COR-L47 (cell line): ENCODE measurements around the gene LRRC9.
"Not testable (repeated sequence)": the region's sequence is repeated elsewhere in the genome, so short reads cannot be mapped to it uniquely, and the experiment has no call there.

Experiments used
- DNase-seq: peaks from one replicate; lab custom pipeline; 2025; lab: John Stamatoyannopoulos, UW

Gene LRRC9

GRCh38 chr14:59919570-59920377 lies at the start of gene LRRC9:
Gene LRRC9 (plus strand): TSS chr14:59920144.
- DNase-seq: peak; percentile 92

- DNase-seq: peak; percentile 73
Observed at GRCh38 chr14:59870277-59871165, 49.4 kb upstream of the LRRC9 start, which contains the start of gene RTN1. Gene RTN1 (minus strand): TSS chr14:59870776. CDS start chr14:59870630, 146 bp downstream.

GRCh38 chr14:59871166-59871495 lies 48.8 kb upstream of the LRRC9 start:
- DNase-seq: no peak

GRCh38 chr14:59882957-59883356 lies 37.0 kb upstream of the LRRC9 start:
- DNase-seq: no peak

- peak; percentile 77 for DNase-seq
Observed at GRCh38 chr14:59890676-59891075, 29.3 kb upstream of the LRRC9 start.

- no peak for DNase-seq
Observed at GRCh38 chr14:59895721-59896120, 24.2 kb upstream of the LRRC9 start.

DNA sequence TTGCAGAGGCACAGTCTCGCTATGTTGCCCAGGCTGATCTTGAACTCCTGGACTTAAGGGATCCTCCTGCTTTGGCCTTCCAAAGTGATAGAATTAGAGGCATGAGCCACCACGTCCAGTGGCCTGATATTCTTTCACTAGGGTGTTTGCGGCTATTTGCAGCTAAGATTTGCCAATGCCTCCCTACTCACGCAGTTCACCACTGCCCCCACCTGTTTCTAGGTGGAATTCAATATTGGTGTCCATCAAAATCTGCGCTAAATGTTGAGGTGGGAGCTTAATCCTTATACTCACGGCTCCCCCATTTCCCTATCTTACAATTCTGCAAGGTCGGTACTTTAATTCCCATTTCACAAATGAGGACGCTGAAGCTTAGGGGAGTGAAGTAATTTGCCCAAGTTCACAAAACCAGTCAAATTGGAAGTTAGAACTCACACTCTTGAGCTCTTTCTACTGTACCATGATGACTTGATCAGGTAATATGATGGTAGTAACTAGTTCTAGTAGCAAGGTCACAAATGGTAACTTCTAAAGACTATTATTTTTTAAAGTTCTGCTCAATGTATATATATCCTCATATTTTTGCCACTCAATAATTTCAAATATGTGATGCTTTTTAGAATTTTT lies 22.1 kb upstream of the LRRC9 start:
- peak; percentile 35 for DNase-seq

DNA sequence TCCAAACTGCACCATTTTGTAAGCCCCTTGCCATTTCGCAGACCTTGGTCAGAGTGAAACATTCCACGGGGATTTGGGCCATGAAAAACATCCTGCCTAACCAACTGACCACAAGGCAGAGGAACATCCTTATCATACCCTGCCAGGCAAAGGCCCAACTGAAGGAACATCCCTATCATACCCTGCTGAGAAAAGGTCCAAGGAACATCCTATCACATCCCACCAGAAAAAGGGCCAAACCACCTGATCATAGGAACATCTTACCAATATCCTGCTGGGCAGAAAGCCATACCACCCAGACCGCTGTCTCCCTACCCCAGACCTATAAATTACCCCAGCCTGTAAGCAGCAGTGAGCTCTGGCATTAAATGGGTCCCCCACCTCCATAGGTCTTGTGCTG lies 19.4 kb upstream of the LRRC9 start:
- DNase-seq: no peak

- no peak for DNase-seq
Observed at GRCh38 chr14:59904184-59904583, 15.8 kb upstream of the LRRC9 start.

DNA sequence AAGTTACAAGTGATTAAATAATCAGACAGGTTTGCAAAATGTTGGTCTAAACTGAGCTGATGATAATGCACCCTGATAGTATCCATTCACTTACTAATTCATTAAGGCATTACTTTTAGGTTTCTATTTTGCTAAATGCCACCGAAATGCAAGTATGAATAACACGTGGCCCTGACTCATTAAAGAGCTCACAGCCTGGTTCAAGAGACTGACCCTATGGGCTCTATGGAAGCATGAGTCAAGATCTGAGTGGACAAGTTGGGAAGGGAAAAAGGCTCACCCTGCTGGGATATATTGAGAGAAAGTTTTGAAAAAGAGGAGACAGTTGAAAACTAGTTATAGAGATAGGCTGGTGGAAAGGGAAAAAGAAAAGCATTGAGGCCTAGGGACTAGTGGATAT lies 14.8 kb upstream of the LRRC9 start:
- no peak for DNase-seq

- no peak for DNase-seq
Observed at GRCh38 chr14:59912443-59912842, 7.5 kb upstream of the LRRC9 start.

GRCh38 chr14:59913187-59913586 lies 6.8 kb upstream of the LRRC9 start:
- DNase-seq: no peak

DNA sequence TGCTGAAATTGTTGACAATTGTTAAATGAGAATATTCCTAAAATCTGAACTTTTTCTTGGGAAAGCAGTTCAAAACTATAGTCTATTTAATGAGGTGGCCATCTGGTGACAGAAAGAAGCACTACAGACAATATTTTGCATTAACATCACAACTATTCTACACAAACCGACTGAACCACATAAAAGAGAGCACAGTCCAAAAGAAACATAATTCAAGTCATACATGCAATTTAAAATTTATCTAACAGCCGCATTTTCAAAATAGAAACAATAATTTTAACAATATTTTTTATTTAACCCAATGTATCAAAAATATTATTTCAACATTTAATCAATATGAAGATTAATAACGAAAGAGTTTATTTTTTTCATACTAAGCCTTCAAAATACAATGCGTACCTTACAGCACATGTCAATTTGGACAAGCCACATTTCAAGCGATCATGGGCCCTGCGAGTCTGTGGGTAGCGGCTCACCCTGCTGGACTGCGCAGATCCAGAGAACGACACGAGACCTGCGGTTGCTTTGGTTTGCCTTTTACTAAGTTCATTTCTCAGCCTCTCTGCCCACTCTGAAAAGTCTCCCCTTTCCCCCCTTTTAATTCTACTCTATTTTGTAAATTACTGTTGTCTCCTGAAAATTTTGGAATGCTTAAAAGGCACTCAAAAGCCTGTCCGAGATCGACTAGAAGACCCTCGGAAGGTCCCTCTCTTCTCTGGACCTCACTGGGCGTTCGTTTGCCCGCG lies 947 bp upstream of the LRRC9 start:
- DNase-seq: peak; percentile 18

GRCh38 chr14:59920378-59920683 lies 387 bp downstream of the LRRC9 start:
- DNase-seq: no peak

DNA sequence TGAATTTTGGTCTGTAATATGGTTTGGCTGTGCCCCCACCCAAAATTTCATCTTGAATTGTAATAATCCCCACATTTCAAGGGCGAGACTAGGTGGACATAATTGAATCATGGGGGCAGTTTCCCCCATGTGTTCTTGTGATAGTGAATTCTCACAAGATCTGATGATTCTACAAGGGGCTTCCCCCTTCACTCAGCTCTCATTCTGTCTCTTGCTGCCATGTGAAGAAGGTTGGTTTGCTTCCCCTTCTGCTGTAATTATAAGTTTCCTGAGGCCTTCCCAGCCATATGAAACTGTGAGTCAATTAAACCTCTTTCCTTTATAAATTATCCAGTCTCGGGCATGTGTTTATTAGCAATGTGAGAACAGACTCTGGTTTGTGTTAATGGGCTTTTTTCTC lies 5.9 kb downstream of the LRRC9 start:
- DNase-seq: no peak

DNA sequence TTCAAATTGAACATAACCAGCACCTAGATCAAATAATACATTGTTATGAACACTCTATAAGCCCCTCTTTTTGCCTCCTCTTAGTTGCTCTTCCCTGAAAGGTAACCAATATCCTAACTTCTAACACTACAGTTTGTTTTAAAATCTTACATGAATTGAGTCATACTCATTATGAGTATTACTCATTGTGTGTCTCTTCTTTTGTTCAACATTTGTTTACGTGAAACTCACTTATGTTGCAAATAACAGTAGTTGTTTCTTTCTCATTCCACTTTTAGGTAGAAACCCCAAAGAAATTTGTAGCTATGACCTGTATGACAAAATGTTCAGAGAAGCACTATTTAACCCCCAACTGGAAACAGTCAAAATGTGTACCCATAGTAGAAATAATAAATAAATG lies 6.6 kb downstream of the LRRC9 start:
- no peak for DNase-seq

DNA sequence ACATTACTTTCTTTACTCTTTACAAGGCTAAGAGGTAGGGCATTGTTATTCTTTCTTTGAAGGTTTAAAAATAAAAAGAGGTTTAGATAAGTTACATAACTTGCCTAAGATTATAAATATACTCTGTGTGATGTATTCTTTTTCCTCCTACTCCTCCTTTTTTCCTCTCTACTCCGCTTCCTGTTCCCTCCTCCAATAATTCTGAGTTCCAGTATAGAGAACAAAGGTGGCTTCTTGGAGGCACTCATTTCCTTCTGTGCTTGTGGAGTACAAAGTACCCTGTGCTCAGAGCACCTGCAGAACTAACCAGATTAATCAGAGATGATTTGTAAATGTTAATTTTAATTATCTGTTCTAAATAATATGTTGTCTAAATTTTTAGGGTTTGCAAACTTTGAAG lies 11.3 kb downstream of the LRRC9 start:
- DNase-seq: no peak

- DNase-seq: no peak
Observed at GRCh38 chr14:59936145-59936544, 16.2 kb downstream of the LRRC9 start.

DNA sequence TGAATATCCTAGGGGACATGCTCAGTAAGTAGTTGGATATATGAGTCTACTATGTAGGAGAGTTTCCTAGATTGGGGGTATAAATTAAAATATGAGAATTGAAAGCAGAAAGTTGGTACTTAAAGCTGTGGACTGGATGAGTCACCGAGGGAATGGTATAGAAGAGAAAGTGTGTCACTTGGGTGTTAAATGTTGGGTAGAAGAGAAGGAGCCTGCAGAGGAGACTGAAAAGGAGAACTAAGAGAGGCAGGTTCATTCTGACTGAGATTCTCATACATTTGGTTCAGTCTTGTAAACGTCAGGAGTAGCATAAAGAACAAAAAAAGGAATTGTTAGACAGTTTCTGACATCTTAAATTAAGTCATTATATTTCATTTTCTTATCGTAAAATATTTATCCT lies 19.9 kb downstream of the LRRC9 start:
- no peak for DNase-seq

DNA sequence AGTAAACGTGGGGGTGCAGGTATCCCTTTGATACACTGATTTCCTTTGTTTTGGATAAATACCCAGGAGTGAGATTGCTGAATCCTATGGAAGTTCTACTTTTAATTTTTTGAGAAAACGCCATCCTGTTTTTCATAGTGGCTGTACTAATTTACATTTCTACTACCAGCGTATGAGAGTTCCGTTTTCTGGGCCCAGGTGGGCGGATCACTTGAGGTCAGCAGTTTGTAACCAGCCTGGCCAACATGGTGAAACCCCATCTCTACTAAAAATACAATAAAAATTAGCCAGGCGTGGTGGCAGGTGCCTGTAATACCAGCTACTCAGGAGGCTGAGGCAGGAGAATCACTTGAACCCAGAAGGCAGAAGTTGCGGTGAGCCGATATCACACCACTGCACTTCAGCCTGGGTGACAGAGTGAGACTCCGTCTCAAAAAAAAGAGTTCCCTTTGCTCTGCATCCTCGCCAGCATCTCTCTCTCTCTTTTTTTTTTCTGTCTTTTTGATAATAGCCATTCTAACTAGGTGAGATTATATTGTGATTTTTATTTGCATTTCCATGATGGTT lies 22.4 kb downstream of the LRRC9 start:
- DNase-seq: not testable (repeated sequence)

- DNase-seq: no peak
Observed at GRCh38 chr14:59944909-59945308, 25.0 kb downstream of the LRRC9 start.

DNA sequence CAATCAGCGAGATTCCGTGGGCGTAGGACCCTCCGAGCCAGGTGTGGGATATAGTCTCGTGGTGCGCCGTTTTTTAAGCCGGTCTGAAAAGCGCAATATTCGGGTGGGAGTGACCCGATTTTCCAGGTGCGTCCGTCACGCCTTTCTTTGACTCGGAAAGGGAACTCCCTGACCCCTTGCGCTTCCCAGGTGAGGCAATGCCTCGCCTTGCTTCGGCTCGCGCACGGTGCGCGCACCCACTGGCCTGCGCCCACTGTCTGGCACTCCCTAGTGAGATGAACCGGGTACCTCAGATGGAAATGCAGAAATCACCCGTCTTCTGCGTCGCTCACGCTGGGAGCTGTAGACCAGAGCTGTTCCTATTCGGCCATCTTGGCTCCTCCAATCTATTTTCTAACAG lies 32.2 kb downstream of the LRRC9 start:
- not testable (repeated sequence) for DNase-seq
